LNCaP clone FGC (cell line): Measurements from ENCODE around the gene LSM5.

ENCODE experiments used
- DNase-seq: peaks from one replicate; pipeline ENCODE4 v3.0.0-alpha.2; 2011; ENCODE audit warnings: low read depth
- H3K4me3 ChIP-seq: 2 replicates; pipeline ENCODE4 v1.5.1; 2011; ENCODE audit warnings: mild to moderate bottlenecking, low read depth, low read length, control low read depth
- TF ChIP-seq, protein P1 (sequence below): IDR thresholded peaks from 2 replicates; pipeline ENCODE4 v1.5.1; 2012; ENCODE audit warnings: mild to moderate bottlenecking; ENCODE audit not compliant: control insufficient read depth, insufficient read depth; ENCODE audit errors: extremely low read depth

The LSM5 gene

DNA sequence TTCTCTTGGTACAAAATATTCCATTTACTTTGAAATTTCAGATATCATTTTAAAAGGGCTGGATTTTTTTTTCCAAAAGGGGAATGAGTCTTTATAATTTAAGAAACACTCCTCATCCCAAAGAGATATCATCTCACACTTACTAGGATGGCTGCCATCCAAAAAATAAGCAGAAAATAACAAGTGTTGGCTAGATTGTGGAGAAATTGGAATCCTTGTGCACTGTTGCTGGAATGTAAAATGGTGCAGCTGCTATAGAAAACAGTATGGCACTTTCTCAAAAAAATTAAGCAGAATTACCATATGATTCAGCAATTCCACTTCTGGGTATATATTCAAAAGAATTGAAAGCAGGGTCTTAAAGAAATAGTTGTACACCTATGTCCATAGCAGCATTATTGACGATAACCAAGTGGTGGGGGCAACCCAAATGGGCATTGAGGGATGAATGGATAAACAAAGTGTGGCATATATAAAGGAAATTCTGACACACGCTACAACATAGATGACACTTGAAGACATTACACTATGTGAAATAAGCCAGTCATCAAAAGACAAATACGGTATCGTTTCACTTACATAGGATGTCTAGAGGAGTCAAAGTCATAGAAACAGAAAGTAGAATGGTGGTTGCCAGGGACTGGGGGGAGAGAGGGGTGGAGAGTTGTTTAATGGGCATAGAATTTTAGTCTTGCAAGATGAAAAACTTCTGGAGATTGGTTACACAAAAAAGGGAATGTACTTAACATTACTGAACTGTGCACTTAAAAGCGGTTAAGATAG, 53.8 kb downstream of the LSM5 start:
- TF ChIP-seq, protein P1, sequence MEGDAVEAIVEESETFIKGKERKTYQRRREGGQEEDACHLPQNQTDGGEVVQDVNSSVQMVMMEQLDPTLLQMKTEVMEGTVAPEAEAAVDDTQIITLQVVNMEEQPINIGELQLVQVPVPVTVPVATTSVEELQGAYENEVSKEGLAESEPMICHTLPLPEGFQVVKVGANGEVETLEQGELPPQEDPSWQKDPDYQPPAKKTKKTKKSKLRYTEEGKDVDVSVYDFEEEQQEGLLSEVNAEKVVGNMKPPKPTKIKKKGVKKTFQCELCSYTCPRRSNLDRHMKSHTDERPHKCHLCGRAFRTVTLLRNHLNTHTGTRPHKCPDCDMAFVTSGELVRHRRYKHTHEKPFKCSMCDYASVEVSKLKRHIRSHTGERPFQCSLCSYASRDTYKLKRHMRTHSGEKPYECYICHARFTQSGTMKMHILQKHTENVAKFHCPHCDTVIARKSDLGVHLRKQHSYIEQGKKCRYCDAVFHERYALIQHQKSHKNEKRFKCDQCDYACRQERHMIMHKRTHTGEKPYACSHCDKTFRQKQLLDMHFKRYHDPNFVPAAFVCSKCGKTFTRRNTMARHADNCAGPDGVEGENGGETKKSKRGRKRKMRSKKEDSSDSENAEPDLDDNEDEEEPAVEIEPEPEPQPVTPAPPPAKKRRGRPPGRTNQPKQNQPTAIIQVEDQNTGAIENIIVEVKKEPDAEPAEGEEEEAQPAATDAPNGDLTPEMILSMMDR, result no peak
- no peak for DNase-seq
- no peak overlapping the region for H3K4me3 ChIP-seq
